Activated naive CD8-positive, alpha-beta T cell treated with anti-CD3 and anti-CD28 coated beads, Interleukin-2, amount 50 U/mL, for 24 hours (primary cell): ENCODE results near the gene NEU4.
A peak's percentile ranks its signal among the peaks of the same experiment; 100 is the strongest.
"Not testable (repeated sequence)": the region's sequence is repeated elsewhere in the genome, so short reads cannot be mapped to it uniquely, and the experiment has no call there.

Experiments used
- ATAC-seq: fragments of 150-1000 bp; cut with Tn5 transposase; one replicate; pipeline ENCODE4 v1.10.0; 2021
- DNase-seq: peaks from one replicate; pipeline ENCODE4 v3.0.0; 2021
- H3K27ac Mint-ChIP-seq: one replicate; pipeline ENCODE4 v1.8.0; 2021; ENCODE audit warnings: mild to moderate bottlenecking, mixed read lengths
- H3K27me3 Mint-ChIP-seq: one replicate; pipeline ENCODE4 v1.8.0; 2021; ENCODE audit warnings: mixed read lengths
- H3K36me3 Mint-ChIP-seq: one replicate; pipeline ENCODE4 v1.8.0; 2021; ENCODE audit warnings: low read depth, mixed read lengths
- H3K4me1 Mint-ChIP-seq: one replicate; pipeline ENCODE4 v1.8.0; 2021; ENCODE audit warnings: mixed read lengths
- H3K4me3 Mint-ChIP-seq: one replicate; pipeline ENCODE4 v1.8.0; 2021; ENCODE audit warnings: mild to moderate bottlenecking, moderate library complexity, mixed read lengths
- H3K9me3 Mint-ChIP-seq: one replicate; pipeline ENCODE4 v1.8.0; 2021; ENCODE audit warnings: mixed read lengths

The NEU4 gene

GRCh38 chr2:241771286-241772062 is 37.5 kb upstream of the NEU4 start:
- Mint-ChIP-seq H3K9me3 (no peaks in the 10 kb centered on the region), H3K27ac (peak overlapping the region; percentile 55), H3K4me1 (peaks cover 13% of the 10 kb centered on the region), H3K27me3 (no peaks in the 10 kb centered on the region), H3K36me3 (no peaks in the 10 kb centered on the region), H3K4me3 (peak overlapping the region; percentile 35)
- peak; percentile 11 for ATAC-seq
- peak; percentile 4 for DNase-seq

GRCh38 chr2:241772063-241772499 is 36.9 kb upstream of the NEU4 start:
- H3K4me3 Mint-ChIP-seq: peak overlapping the region; percentile 35
- no peak for ATAC-seq

GRCh38 chr2:241773511-241774418 is 35.2 kb upstream of the NEU4 start:
- DNase-seq: peak; percentile 1
- H3K4me3 Mint-ChIP-seq: no peak overlapping the region
- H3K27ac Mint-ChIP-seq: no peak overlapping the region
- H3K4me1 Mint-ChIP-seq: peaks cover 13% of the 10 kb centered on the region
- H3K9me3 Mint-ChIP-seq: no peaks in the 10 kb centered on the region
- H3K27me3 Mint-ChIP-seq: no peaks in the 10 kb centered on the region
- no peaks in the 10 kb centered on the region for H3K36me3 Mint-ChIP-seq
- ATAC-seq: no peak

More at GRCh38 chr2:241772063-241772499, 36.9 kb upstream of the NEU4 start:
- Mint-ChIP-seq H3K27ac (peak overlapping the region; percentile 55), H3K36me3 (no peaks in the 10 kb centered on the region), H3K4me1 (peaks cover 13% of the 10 kb centered on the region), H3K9me3 (no peaks in the 10 kb centered on the region), H3K27me3 (no peaks in the 10 kb centered on the region)
- no peak for DNase-seq

GRCh38 chr2:241774419-241775222 is 34.4 kb upstream of the NEU4 start:
- Mint-ChIP-seq H3K9me3 (no peaks in the 10 kb centered on the region), H3K27me3 (peaks cover 2% of the 10 kb centered on the region), H3K4me3 (no peak overlapping the region), H3K36me3 (no peaks in the 10 kb centered on the region), H3K27ac (no peak overlapping the region), H3K4me1 (peaks cover 13% of the 10 kb centered on the region)
- DNase-seq (peak; percentile 1), ATAC-seq (no peak)

DNA sequence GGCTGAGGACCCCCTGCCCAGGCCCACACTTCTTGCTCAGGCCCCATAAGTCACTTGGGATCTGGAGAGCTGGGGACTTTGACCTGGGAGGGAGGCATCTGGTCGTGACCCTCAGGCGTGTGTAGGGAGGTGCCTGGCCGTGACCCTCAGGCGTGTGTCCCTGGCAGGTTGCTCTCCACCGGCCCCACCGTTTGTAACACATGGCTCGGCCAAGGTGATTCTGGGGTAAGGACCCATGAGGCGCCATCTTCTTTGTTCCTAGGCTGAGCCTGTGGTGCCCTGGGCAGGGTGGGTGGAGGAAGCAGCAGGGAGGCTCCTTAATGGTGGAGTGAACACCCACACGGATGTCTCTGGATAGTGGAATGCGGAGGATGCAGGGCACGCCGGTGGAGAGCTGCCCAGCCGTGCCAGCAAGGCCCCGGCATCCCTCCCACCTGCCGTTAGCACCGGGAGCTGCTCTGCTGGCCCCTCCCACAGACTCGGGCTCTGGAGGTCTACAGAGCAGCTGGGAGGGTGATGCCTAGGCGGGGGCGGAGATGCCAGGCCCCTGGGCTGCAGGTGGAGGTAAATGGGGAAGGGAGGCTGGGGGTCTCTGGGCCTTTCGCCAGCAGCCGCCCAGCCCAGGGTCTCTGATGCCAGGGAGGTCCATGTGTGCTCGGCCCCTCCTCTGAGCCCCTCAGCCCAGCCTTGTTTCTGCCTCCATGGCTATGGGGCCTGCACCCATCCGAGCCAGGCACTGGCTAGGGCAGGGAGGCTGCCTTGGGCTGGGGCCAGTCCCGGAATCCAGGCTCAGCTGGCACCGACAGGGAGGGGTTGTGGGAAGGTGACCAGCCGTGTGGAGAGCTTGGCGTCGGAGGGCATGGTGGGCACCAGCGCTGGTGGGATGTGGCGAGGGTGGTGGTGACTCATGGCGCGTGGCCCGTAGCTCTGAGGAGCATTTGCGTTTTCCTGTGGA is 33.5 kb upstream of the NEU4 start:
- DNase-seq (peak; percentile 0), ATAC-seq (no peak)
- H3K27me3 Mint-ChIP-seq: peaks cover 2% of the 10 kb centered on the region
- H3K9me3 Mint-ChIP-seq: no peaks in the 10 kb centered on the region
- H3K4me3 Mint-ChIP-seq: no peak overlapping the region
- H3K27ac Mint-ChIP-seq: no peak overlapping the region
- peaks cover 13% of the 10 kb centered on the region for H3K4me1 Mint-ChIP-seq
- H3K36me3 Mint-ChIP-seq: no peaks in the 10 kb centered on the region

GRCh38 chr2:241776336-241777169 is 32.4 kb upstream of the NEU4 start, which contains the start of gene GAL3ST2:
Gene GAL3ST2 (plus strand): TSS chr2:241776822. CDS start chr2:241776956, 134 bp downstream.
- peaks cover 7% of the 10 kb centered on the region for H3K9me3 Mint-ChIP-seq
- no peak within 1 kb of the TSS for H3K4me3 Mint-ChIP-seq
- no peak for ATAC-seq
- peaks cover 11% of the 10 kb centered on the region for H3K4me1 Mint-ChIP-seq
- H3K36me3 Mint-ChIP-seq: peaks cover 3% of the 10 kb centered on the region
- no peak within 1 kb of the TSS for H3K27ac Mint-ChIP-seq
- H3K27me3 Mint-ChIP-seq: peaks cover 2% of the 10 kb centered on the region
- no peak for DNase-seq

DNA sequence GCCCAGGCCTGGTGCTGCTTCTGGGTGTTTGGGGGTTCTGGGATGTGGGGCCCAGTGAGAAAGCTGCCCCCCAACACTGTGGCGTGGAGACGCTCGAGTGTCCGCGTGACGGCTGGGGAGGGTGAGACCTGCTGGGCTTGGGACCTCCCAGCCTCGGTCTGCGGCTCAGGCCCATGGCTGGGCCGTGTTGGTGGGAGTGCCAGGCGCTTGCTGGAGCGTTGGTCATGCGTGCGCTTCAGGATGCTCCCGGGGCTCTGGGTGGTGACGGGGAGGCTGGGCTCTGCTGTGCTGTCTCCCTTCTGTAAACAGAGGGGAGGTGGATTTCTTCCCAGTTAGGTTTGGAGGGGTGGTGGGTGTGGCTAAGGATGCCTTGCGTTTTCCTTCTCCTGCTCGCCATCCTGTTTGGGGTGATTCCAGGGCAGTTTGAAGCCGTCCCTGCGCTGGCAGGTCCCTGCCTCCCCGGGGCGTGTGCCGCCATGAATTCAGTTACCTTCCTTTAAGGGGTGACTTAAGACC is 31.8 kb upstream of the NEU4 start:
- H3K27ac Mint-ChIP-seq: no peak overlapping the region
- H3K4me3 Mint-ChIP-seq: no peak overlapping the region
- peak; percentile 1 for DNase-seq
- H3K4me1 Mint-ChIP-seq: peaks cover 6% of the 10 kb centered on the region
- peaks cover 2% of the 10 kb centered on the region for H3K27me3 Mint-ChIP-seq
- peaks cover 3% of the 10 kb centered on the region for H3K36me3 Mint-ChIP-seq
- no peak for ATAC-seq
- H3K9me3 Mint-ChIP-seq: peaks cover 7% of the 10 kb centered on the region

- no peaks in the 10 kb centered on the region for H3K4me1 Mint-ChIP-seq
- H3K27me3 Mint-ChIP-seq: peaks cover 2% of the 10 kb centered on the region
- peak overlapping the region; percentile 5 for H3K27ac Mint-ChIP-seq
- no peak overlapping the region for H3K4me3 Mint-ChIP-seq
- H3K36me3 Mint-ChIP-seq: peaks cover 3% of the 10 kb centered on the region
- peaks cover 10% of the 10 kb centered on the region for H3K9me3 Mint-ChIP-seq
- DNase-seq: peak; percentile 1
- ATAC-seq: no peak
Observed at GRCh38 chr2:241777686-241778627, 31.0 kb upstream of the NEU4 start.

DNA sequence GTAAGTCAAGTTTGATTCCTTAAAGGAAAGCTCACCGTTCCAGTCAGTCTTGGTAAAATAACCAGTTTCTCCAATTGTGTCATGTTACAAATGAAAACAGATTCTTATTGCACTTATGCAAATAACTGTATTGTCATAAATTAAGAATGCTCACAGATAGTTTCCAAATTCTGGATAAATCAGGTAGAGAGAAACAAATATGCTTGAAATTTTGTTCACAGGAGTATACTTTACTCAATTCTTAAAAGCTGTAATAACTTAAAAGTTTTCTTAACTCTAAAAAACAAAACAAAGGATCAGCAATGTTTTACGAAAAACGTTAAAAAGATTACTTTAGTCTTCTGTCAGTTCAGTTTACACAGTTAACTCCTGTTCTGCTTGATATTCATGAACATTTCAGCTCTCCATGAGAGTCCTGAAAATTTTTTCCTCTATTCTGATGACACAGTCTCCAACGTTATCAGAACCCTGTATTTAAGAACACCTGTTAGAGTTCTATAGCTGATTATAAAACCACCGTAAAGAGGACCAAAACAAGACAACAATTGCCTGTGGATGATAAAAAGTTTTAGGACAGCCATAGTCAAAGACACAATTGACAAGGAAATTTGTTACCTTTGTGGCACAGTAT is 27.9 kb upstream of the NEU4 start:
- Mint-ChIP-seq H3K9me3 (peaks cover 10% of the 10 kb centered on the region), H3K4me1 (no peaks in the 10 kb centered on the region), H3K36me3 (peaks cover 3% of the 10 kb centered on the region), H3K27me3 (peaks cover 2% of the 10 kb centered on the region), H3K4me3 (no peak overlapping the region), H3K27ac (no peak overlapping the region)
- DNase-seq (no peak), ATAC-seq (no peak)

DNA sequence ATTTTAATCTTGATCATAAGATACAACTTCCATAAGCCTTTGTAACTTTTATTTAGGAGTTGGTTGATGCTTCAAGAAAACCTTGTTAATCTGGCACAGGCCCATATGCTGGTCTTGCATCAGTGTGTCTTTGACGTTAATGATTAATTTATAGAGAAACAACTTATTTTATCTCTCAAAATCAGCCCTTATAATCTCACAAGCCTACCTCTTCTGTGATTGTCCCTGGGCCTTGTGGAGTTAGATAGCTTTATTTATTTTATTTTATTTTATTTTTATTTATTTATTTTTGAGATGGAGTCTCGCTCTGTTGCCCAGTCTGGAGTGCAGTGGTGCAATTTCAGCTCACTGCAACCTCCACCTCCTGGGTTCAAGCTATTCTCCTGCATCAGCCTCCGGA is 26.9 kb upstream of the NEU4 start:
- not testable (repeated sequence) for DNase-seq, H3K4me3 Mint-ChIP-seq, H3K36me3 Mint-ChIP-seq, H3K4me1 Mint-ChIP-seq, H3K27ac Mint-ChIP-seq, H3K27me3 Mint-ChIP-seq, ATAC-seq
- H3K9me3 Mint-ChIP-seq: peaks cover 15% of the 10 kb centered on the region

- ATAC-seq (no peak), DNase-seq (peak; percentile 0)
- H3K27me3 Mint-ChIP-seq: peaks cover 7% of the 10 kb centered on the region
- H3K27ac Mint-ChIP-seq: peak overlapping the region; percentile 82
- H3K36me3 Mint-ChIP-seq: peaks cover 18% of the 10 kb centered on the region
- H3K9me3 Mint-ChIP-seq: peaks cover 38% of the 10 kb centered on the region
- peaks cover 39% of the 10 kb centered on the region for H3K4me1 Mint-ChIP-seq
- H3K4me3 Mint-ChIP-seq: peak overlapping the region; percentile 24
Observed at GRCh38 chr2:241788135-241788534, 20.9 kb upstream of the NEU4 start.
